HFF-Myc (cell line): ENCODE measurements around the gene RAB30.

Experiments used
- DNase-seq: peaks from one replicate; pipeline ENCODE4 v3.0.0-alpha.2; 2011; ENCODE audit warnings: low read depth; ENCODE audit errors: extremely low read depth
- H3K4me3 ChIP-seq: replicated peaks from 2 replicates; pipeline ENCODE4 v1.5.1; 2011; ENCODE audit warnings: low read depth, mild to moderate bottlenecking, control low read depth, low read length
- CTCF ChIP-seq: IDR thresholded peaks from 2 replicates; pipeline ENCODE4 v1.5.1; 2012; ENCODE audit warnings: mild to moderate bottlenecking, low read depth, low read length, control low read depth; ENCODE audit errors: missing control alignments

Gene RAB30

GRCh38 chr11:82999232-82999631 lies 72.5 kb downstream of the RAB30 start:
- TF ChIP-seq CTCF = no peak
- no peak overlapping the region for H3K4me3 ChIP-seq
- DNase-seq = no peak

- no peak overlapping the region for H3K4me3 ChIP-seq
- DNase-seq = no peak
- no peak for TF ChIP-seq CTCF
Observed at GRCh38 chr11:82998697-82999096, 73.0 kb downstream of the RAB30 start.

GRCh38 chr11:82996966-82997606 lies 74.6 kb downstream of the RAB30 start:
- DNase-seq = no peak
- TF ChIP-seq CTCF = no peak
- H3K4me3 ChIP-seq = no peak overlapping the region

- TF ChIP-seq CTCF = no peak
- peak; percentile 35 for DNase-seq
- no peak overlapping the region for H3K4me3 ChIP-seq
Observed at GRCh38 chr11:82995754-82996398, 75.8 kb downstream of the RAB30 start.

GRCh38 chr11:82995235-82995634 lies 76.5 kb downstream of the RAB30 start:
- H3K4me3 ChIP-seq = no peak overlapping the region
- TF ChIP-seq CTCF = no peak
- DNase-seq = no peak

GRCh38 chr11:82994604-82995230 lies 77.0 kb downstream of the RAB30 start:
- TF ChIP-seq CTCF = no peak
- no peak for DNase-seq

More at GRCh38 chr11:82994604-82995230, 77.0 kb downstream of the RAB30 start:
- H3K4me3 ChIP-seq = no peak overlapping the region
